Measurements from ENCODE around the gene JADE2.

DNA sequence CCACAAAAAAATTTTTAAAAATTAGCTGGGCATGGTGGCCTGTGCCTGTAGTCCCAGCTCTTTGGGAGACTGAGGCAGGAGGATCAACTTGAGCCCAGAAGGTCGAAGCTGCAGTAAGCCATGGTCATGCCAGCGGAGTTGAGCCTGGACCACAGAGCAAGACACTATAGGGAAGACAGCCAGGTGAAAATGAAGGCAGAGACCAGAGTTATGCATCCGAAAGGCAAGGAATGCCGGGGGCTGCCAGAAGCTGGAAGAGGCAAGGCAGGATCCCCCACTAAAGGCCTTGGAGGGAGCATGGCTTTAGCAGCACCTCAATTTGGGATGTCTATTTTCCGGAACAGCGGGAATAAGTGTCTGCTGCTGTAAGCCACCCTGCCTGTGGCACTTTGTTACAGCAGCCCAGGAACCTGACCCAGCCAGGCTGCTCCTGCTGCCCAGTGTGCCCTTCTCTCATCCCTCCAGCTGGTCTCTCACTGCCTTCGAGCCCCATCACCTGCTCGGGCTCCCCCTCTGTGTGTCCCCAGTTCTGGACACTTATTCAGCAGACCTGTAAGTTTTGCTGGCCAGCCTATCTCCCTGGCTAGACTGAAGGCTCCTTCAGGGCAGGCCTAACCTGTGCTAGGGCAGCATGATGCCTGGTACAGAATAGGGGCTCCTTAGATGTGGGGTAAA lies 16.8 kb upstream of the JADE2 start:
- TF ChIP-seq TAF1 (conservative IDR thresholded peaks at IDR 0.05), result no peak
- TF ChIP-seq JUND (IDR thresholded peaks at IDR 0.05), result no peak
- TF ChIP-seq, protein P1, sequence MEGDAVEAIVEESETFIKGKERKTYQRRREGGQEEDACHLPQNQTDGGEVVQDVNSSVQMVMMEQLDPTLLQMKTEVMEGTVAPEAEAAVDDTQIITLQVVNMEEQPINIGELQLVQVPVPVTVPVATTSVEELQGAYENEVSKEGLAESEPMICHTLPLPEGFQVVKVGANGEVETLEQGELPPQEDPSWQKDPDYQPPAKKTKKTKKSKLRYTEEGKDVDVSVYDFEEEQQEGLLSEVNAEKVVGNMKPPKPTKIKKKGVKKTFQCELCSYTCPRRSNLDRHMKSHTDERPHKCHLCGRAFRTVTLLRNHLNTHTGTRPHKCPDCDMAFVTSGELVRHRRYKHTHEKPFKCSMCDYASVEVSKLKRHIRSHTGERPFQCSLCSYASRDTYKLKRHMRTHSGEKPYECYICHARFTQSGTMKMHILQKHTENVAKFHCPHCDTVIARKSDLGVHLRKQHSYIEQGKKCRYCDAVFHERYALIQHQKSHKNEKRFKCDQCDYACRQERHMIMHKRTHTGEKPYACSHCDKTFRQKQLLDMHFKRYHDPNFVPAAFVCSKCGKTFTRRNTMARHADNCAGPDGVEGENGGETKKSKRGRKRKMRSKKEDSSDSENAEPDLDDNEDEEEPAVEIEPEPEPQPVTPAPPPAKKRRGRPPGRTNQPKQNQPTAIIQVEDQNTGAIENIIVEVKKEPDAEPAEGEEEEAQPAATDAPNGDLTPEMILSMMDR (IDR thresholded peaks at IDR 0.05; ENCODE audit: low read depth, low read length, missing input control), result no peak
- TF ChIP-seq RAD21 (IDR thresholded peaks at IDR 0.05), result no peak
- TF ChIP-seq, protein P2, sequence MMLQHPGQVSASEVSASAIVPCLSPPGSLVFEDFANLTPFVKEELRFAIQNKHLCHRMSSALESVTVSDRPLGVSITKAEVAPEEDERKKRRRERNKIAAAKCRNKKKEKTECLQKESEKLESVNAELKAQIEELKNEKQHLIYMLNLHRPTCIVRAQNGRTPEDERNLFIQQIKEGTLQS (IDR thresholded peaks at IDR 0.05), result no peak

Data from liver (tissue), 3 donors.